Measurements from ENCODE around the gene UBE2R2. TPM values are rescaled to one million over a fixed set of nuclear protein-coding genes. Genes with fewer than 3 reads are reported as not detected.
"Not testable (repeated sequence)": the region's sequence is repeated elsewhere in the genome, so short reads cannot be mapped to it uniquely, and the experiment has no call there.

The UBE2R2 gene
- total RNA-seq, 1 donor from 2014 or later, result 26.1 TPM

GRCh38 chr9:33927694-33928093, 110.7 kb downstream of the UBE2R2 start:
- no peak for DNase-seq

- no peak for DNase-seq
Measured at GRCh38 chr9:33931326-33931725, 114.4 kb downstream of the UBE2R2 start.

- no peak for DNase-seq
Measured at GRCh38 chr9:33932078-33932807, 115.3 kb downstream of the UBE2R2 start.

- no peak for DNase-seq
Measured at GRCh38 chr9:33934188-33934878, 117.4 kb downstream of the UBE2R2 start.

GRCh38 chr9:33939924-33940874, 123.2 kb downstream of the UBE2R2 start:
- no peak for DNase-seq

- DNase-seq, result no peak
Measured at GRCh38 chr9:33942471-33943083, 125.6 kb downstream of the UBE2R2 start.

- no peak for DNase-seq
Measured at GRCh38 chr9:33943389-33943788, 126.4 kb downstream of the UBE2R2 start.

GRCh38 chr9:33946779-33947535, 130.0 kb downstream of the UBE2R2 start:
- peak; percentile 15 for DNase-seq

- no peak for DNase-seq
Measured at GRCh38 chr9:33950371-33950770, 133.4 kb downstream of the UBE2R2 start.

GRCh38 chr9:33952066-33952465, 135.1 kb downstream of the UBE2R2 start:
- DNase-seq, result no peak

GRCh38 chr9:33956544-33956943, 139.6 kb downstream of the UBE2R2 start:
- no peak for DNase-seq

- no peak for DNase-seq
Measured at GRCh38 chr9:33959725-33960124, 142.8 kb downstream of the UBE2R2 start.

GRCh38 chr9:33962468-33962867, 145.5 kb downstream of the UBE2R2 start:
- DNase-seq, result not testable (repeated sequence)

GRCh38 chr9:33964086-33964768, 147.3 kb downstream of the UBE2R2 start:
- no peak for DNase-seq

Small RNAs within 50 kb of the gene (small RNA-seq; reads per million reads assigned to genes)
- gene RF00019 (ENCODE audit: low replicate concordance) (not detected), gene RNU4ATAC11P (ENCODE audit: low replicate concordance) (not detected), gene SNORD121A (ENCODE audit: low replicate concordance) (110 reads per million, percentile 97 among the genes with 10 or more reads in this experiment), gene SNORD121B (ENCODE audit: low replicate concordance) (not detected)

Other genes starting within 250 kb of the UBE2R2 start
- gene PRSS3, start 21.6 kb upstream of the UBE2R2 start, total RNA-seq, result 2.1 TPM
- gene UBAP2, start 231.7 kb downstream of the UBE2R2 start, total RNA-seq, result 60.4 TPM